Putamen (tissue), 1 donor: ENCODE results near the gene SLC8A1.

Experiments used
- DNase-seq: peaks from one replicate; pipeline ENCODE4 v3.0.0-alpha.2; 2016; ENCODE audit warnings: low spot score

SLC8A1 gene

DNA sequence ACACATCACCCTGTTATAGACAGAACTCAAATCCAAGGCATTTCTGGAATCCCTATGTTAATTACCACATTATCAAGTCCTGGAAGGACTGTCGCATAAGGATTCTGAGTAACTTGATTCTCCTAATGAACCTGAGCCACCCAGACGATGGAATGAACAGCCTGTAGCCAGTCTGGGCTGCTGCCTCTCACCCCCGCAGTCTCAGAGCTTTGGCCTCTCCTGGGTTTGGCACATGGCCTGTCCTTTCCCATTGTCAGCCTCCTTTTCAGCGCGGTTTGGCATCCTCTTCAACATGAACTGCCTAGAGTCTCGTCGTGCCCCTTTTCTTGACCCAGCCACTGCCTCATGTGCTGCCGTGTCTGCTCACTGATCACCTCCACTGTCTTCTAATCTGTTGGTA, 147.6 kb downstream of the SLC8A1 start:
- DNase-seq = no peak

DNA sequence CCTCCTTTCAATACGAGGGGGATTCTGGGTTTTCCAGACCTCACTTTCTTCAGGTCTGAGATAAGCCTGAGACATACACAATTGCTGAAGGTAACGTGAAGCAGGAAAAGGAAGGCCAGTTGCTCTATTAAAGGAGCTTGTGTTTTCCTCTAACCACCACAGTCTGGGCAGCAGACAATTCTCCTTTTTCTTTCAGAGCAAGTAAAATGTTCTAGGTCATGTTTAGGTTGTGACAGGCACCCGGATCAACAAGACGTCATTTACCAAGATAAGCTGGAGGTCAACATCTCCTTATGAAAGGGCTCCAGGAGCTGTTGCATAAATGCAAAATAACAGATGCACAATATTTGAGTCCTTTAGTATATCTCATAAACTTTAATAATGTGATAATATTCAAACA, 148.1 kb downstream of the SLC8A1 start:
- DNase-seq = no peak

DNA sequence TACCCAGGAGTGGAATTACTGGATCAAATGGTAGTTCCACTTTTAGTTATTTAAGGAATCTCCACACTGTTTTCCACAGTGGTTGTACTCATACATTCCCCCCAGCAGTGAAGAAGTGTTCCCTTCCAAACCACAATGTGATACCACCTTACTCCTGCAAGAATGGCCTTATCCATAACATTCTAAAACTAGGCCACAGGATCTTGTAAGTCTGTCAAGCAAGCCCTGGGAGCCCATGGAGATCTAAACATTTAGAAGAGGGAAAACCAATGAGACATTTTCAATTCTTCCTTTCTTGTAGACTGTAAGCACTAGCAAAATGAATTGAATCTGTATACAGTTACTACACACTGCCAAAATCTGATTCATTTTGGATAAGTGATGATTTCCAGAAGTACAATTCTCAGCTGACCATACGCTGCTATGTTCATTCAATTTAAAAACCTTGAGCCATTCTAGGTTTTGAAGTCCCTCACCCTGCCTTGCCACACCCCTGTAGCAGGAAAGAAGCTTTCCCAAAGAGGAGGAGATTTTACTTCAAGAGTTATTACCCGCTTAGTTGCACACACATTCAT, 149.1 kb downstream of the SLC8A1 start:
- DNase-seq = no peak

- no peak for DNase-seq
Observed at GRCh38 chr2:40300391-40300790, 151.5 kb downstream of the SLC8A1 start.

GRCh38 chr2:40299781-40300180, 152.1 kb downstream of the SLC8A1 start:
- no peak for DNase-seq

GRCh38 chr2:40299173-40299572, 152.7 kb downstream of the SLC8A1 start:
- DNase-seq = no peak

- DNase-seq = no peak
Observed at GRCh38 chr2:40298026-40298425, 153.9 kb downstream of the SLC8A1 start.

GRCh38 chr2:40292291-40292690, 159.6 kb downstream of the SLC8A1 start:
- DNase-seq = no peak

- DNase-seq = no peak
Observed at GRCh38 chr2:40289771-40290404, 162.0 kb downstream of the SLC8A1 start.

DNA sequence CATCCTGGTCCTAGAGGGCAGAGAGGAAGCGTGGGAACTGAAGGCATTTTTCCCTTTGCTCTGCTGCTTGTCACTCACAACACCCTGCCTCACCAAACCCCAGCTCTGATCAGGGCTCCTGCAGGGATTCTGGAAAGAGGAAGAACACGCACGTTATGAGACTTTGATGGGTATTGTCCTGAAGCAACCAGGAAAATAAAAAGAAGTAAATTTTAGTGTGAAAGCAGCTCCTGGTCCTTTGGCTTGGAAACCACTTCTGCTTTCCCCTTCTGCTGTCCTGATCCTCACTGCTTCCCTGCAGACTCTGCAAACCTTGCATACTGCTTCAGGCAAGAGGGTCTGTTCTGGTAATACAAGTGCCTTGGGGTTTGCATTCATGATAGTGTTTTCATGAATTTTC, 164.1 kb downstream of the SLC8A1 start:
- DNase-seq = no peak

- no peak for DNase-seq
Observed at GRCh38 chr2:40287195-40287594, 164.7 kb downstream of the SLC8A1 start.

DNA sequence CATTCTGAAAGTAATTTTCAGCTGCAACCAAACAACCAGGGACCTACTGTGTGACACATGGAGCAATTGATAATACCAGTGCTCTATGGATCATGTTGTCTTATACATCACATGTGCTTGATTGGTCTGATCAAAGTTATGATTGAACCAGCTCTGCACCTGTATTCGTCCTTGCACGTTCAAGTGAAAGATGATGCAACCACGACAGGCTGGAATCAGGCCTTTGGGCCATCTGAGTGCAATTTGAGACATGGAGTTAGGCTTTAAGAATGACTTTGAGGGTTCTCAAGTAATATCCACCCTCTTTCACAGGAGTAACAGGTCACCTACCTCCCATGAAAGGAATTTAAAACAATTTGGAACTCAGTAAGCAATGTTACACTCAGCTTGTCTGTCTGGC, 165.2 kb downstream of the SLC8A1 start:
- DNase-seq = no peak

GRCh38 chr2:40285391-40285790, 166.5 kb downstream of the SLC8A1 start:
- DNase-seq = no peak

- DNase-seq = no peak
Observed at GRCh38 chr2:40284797-40285196, 167.1 kb downstream of the SLC8A1 start.

GRCh38 chr2:40283111-40283909, 168.6 kb downstream of the SLC8A1 start:
- DNase-seq = no peak

DNA sequence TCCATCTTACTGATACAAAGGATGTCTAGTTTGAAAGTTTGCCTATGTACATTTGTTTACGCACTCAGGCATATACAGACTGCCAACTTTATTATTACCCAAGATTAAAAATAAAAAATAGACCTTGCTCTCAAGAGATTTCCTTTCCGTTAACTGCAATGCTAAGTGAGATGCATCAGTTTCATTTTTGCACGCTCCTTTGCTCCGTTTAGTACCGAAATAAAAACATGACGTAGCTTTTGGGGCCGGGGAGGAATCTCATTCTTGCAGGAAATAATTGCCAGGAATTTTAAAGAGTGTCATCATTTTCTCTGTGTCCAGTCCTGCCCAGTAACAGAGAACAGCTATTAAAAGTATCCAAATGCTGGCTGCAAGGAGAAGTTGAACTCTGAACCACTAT, 169.5 kb downstream of the SLC8A1 start:
- no peak for DNase-seq

- no peak for DNase-seq
Observed at GRCh38 chr2:40281021-40281940, 170.6 kb downstream of the SLC8A1 start.

GRCh38 chr2:40279482-40279881, 172.4 kb downstream of the SLC8A1 start:
- DNase-seq = no peak

GRCh38 chr2:40279001-40279400, 172.9 kb downstream of the SLC8A1 start:
- DNase-seq = no peak

- no peak for DNase-seq
Observed at GRCh38 chr2:40276076-40276475, 175.8 kb downstream of the SLC8A1 start.

DNA sequence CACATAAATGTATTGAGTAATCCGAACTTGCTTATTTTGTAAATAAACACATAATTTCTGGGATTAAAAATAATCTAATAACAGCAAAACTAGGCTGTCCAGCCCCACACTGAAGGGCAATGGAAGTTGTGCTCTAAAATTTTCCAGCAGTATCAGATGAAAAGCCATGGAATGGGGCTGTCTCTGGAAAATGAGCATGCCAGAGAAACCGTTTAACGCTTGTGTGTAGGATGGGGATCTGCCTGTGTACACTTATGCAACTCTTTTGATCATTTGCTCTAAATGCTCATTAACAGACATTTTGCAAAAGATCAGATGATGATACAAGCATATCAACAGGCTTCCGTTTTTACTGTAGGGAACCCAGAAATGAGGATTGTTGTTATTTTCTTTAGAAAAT, 177.6 kb downstream of the SLC8A1 start:
- no peak for DNase-seq

DNA sequence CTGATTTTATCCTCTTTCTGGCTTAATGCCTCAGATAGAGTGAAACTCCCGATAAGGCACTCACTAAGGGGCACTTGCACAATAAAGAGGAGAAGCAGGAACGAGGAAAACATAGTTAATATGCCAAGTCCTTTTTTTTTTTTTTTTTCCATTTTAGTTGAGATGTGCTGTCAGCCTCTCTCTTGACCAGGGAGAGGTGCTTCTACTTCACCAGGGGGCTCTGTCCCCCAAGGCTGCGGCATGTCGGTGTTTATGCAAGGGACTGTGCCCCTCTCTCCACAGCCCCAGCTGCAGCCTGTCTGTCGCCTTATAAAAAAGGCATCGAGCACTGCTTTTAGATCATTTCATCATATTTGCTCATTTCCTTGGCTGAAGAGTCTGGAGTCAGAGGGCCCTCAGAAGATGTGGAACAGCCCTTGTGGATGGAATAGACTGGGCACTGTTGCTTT, 178.1 kb downstream of the SLC8A1 start:
- no peak for DNase-seq
